GM12875 (cell line): ENCODE results near the gene EGF.
"Not testable (repeated sequence)": the region's sequence is repeated elsewhere in the genome, so short reads cannot be mapped to it uniquely, and the experiment has no call there.

Experiments
- H3K4me3 ChIP-seq: one replicate; pipeline ENCODE4 v1.5.1; 2011; ENCODE audit warnings: low read depth, low read length, control low read depth
- TF ChIP-seq, protein P1 (sequence below): IDR thresholded peaks from 2 replicates; pipeline ENCODE4 v1.5.1; 2011; ENCODE audit warnings: low read depth, mild to moderate bottlenecking, control low read depth, inconsistent platforms, low read length, moderate library complexity, borderline replicate concordance; ENCODE audit not compliant: insufficient read depth

The EGF gene

DNA sequence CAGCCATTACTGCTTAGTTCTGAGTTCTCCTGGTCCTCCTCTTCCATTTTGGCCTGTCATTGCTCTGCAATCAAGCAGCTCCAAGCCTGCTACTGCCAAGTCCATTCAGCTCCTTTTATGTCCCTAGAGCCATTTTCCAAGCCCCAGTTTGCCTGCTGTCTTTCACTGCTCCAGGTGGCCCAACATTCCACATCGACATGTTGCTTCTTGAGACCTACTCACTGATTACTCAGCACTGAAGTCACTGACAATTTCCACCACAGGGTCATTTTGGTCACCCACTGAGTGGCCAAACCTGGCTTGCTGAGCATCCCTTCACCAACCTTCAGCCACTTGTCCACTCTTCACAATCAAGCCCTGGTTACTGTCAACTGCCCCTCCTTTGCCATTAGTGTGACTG is 37.6 kb upstream of the EGF start:
- no peak overlapping the region for H3K4me3 ChIP-seq
- TF ChIP-seq, protein P1, sequence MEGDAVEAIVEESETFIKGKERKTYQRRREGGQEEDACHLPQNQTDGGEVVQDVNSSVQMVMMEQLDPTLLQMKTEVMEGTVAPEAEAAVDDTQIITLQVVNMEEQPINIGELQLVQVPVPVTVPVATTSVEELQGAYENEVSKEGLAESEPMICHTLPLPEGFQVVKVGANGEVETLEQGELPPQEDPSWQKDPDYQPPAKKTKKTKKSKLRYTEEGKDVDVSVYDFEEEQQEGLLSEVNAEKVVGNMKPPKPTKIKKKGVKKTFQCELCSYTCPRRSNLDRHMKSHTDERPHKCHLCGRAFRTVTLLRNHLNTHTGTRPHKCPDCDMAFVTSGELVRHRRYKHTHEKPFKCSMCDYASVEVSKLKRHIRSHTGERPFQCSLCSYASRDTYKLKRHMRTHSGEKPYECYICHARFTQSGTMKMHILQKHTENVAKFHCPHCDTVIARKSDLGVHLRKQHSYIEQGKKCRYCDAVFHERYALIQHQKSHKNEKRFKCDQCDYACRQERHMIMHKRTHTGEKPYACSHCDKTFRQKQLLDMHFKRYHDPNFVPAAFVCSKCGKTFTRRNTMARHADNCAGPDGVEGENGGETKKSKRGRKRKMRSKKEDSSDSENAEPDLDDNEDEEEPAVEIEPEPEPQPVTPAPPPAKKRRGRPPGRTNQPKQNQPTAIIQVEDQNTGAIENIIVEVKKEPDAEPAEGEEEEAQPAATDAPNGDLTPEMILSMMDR = no peak

GRCh38 chr4:109875553-109875952 is 37.1 kb upstream of the EGF start:
- not testable (repeated sequence) for H3K4me3 ChIP-seq

GRCh38 chr4:109876634-109877265 is 35.9 kb upstream of the EGF start:
- TF ChIP-seq, protein P1 = no peak

GRCh38 chr4:109877400-109877799 is 35.3 kb upstream of the EGF start:
- no peak overlapping the region for H3K4me3 ChIP-seq
- TF ChIP-seq, protein P1 = no peak

More at GRCh38 chr4:109876634-109877265, 35.9 kb upstream of the EGF start:
- H3K4me3 ChIP-seq = no peak overlapping the region

- TF ChIP-seq, protein P1 = no peak
Observed at GRCh38 chr4:109878355-109878754, 34.3 kb upstream of the EGF start.

GRCh38 chr4:109879081-109879480 is 33.6 kb upstream of the EGF start:
- no peak overlapping the region for H3K4me3 ChIP-seq
- TF ChIP-seq, protein P1 = no peak

More at GRCh38 chr4:109878355-109878754, 34.3 kb upstream of the EGF start:
- no peak overlapping the region for H3K4me3 ChIP-seq

DNA sequence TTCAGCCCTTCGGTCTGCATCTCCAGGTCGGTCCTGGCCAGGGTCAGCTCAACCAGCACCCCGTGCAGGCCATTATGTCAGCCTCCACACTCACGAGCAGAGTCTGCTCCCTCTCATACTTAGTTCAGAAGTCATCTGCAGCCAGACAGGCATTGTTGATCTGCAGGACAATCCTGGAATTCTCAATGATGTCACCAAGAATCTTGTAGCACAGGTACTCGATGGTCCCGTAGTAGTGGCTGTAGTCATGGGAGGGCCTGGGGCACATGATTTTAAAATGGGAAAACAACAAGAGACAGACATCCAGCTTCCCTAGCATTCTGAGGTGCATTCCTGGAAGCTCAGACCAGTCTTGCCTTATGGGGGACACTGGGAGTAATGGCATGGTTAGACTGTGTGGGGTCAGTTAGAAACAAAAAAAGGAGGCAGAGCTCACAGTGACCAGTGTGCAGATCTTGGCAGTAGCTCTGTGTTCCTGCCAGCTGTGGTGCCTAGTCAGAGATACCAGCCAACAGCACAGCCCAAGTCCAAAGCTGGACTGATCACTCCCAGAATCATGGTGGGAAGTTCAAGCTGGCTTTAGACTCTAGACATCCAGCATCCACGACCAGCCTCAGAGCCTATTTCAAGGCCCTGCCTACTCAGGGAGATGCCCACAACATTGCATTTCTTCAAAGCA is 32.9 kb upstream of the EGF start:
- TF ChIP-seq, protein P1 = no peak
- H3K4me3 ChIP-seq = no peak overlapping the region
